Lower leg skin (tissue), 3 donors: ENCODE measurements around the gene ZBTB16.

ENCODE experiments used
- CTCF ChIP-seq, 3 donors: fragments of 450-650 bp; IDR thresholded peaks; one replicate each; pipeline ENCODE4 v1.5.1; 2016; ENCODE audit warnings: antibody characterized with exemption in 3 of 3, mild to moderate bottlenecking in 3 of 3, moderate library complexity in 2 of 3
- POLR2A ChIP-seq, 2 donors: fragments of 450-650 bp; IDR thresholded peaks; one replicate each; pipeline ENCODE4 v1.6.1; 2016 to 2017; ENCODE audit warnings: antibody characterized with exemption in 2 of 2, mild to moderate bottlenecking in 1 of 2, moderate library complexity in 1 of 2

- TF ChIP-seq POLR2A (IDR thresholded peaks at IDR 0.05) (no peak), CTCF (IDR thresholded peaks at IDR 0.05) (no peak)
These were observed at the start of gene ZBTB16 for GRCh38 chr11:114059278-114059983.
